ENCODE measurements around the gene C3orf52.

Gene C3orf52

GRCh38 chr3:112137781-112138180 is 51.6 kb downstream of the C3orf52 start:
- DNase-seq: no peak

- DNase-seq: no peak
These were observed 52.2 kb downstream of the C3orf52 start for GRCh38 chr3:112138219-112138969.

GRCh38 chr3:112140584-112140983 is 54.4 kb downstream of the C3orf52 start:
- no peak for DNase-seq

GRCh38 chr3:112141293-112141692 is 55.1 kb downstream of the C3orf52 start:
- DNase-seq: no peak

GRCh38 chr3:112143251-112143650 is 57.1 kb downstream of the C3orf52 start:
- no peak for DNase-seq

- no peak for DNase-seq
These were observed 57.5 kb downstream of the C3orf52 start for GRCh38 chr3:112143689-112144088.

- DNase-seq: no peak
These were observed 62.9 kb downstream of the C3orf52 start for GRCh38 chr3:112149136-112149535.

GRCh38 chr3:112167758-112168157 is 81.6 kb downstream of the C3orf52 start:
- no peak for DNase-seq
